ENCODE measurements around the gene CSTF3. TPM values are rescaled to one million over a fixed set of nuclear protein-coding genes. Genes with fewer than 3 reads are reported as not detected.
"Not testable (repeated sequence)": the region's sequence is repeated elsewhere in the genome, so short reads cannot be mapped to it uniquely, and the experiment has no call there.

CSTF3 gene
- polyA plus RNA-seq, 6 donors from 2014 or later, result 13.1 to 20.8 (median 15.4) TPM

- Mint-ChIP-seq H3K9me3 (peaks cover 0 to 3% (median 0%) of the 10 kb centered on the region in 7 donors), H3K27ac (no peak overlapping the region), H3K4me1 (peaks cover 0 to 4% (median 4%) of the 10 kb centered on the region in 3 donors), H3K36me3 (no peaks in the 10 kb centered on the region), H3K4me3 (no peak overlapping the region), H3K27me3 (no peaks in the 10 kb centered on the region)
- no peak for DNase-seq
- no peak for ATAC-seq (ENCODE audit: low read depth in 2 of 2)
Measured at GRCh38 chr11:33178443-33179180, 17.3 kb upstream of the CSTF3 start.

GRCh38 chr11:33177676-33178336 is 16.5 kb upstream of the CSTF3 start:
- Mint-ChIP-seq H3K9me3 (peaks cover 0 to 3% (median 0%) of the 10 kb centered on the region in 7 donors), H3K4me3 (no peak overlapping the region), H3K27ac (no peak overlapping the region), H3K27me3 (no peaks in the 10 kb centered on the region), H3K4me1 (peaks cover 0 to 4% (median 4%) of the 10 kb centered on the region in 3 donors), H3K36me3 (no peaks in the 10 kb centered on the region)
- no peak for DNase-seq
- no peak for ATAC-seq (ENCODE audit: low read depth in 2 of 2)

DNA sequence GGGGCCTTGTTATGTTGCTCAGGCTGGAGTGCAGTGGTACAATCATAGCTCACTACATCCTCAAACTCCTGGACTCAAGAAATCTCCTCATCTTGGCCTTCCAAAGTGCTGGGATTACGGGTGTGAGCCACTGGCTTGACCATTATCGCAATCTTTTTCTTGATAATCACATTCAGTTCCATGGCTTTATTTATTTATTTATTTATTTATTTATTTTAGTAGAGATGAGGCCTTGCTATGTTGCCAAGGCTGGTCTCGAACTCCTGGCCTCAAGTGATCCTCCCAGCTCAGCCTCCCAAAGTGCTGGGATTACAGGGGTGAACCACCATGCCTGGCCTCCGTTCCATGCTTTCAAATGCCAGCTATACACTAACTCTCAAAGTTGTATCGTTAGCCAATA is 15.5 kb upstream of the CSTF3 start:
- not testable (repeated sequence) for H3K4me1 Mint-ChIP-seq; DNase-seq; H3K27me3 Mint-ChIP-seq; H3K9me3 Mint-ChIP-seq; ATAC-seq (ENCODE audit: low read depth in 2 of 2); H3K36me3 Mint-ChIP-seq; H3K4me3 Mint-ChIP-seq; H3K27ac Mint-ChIP-seq

DNA sequence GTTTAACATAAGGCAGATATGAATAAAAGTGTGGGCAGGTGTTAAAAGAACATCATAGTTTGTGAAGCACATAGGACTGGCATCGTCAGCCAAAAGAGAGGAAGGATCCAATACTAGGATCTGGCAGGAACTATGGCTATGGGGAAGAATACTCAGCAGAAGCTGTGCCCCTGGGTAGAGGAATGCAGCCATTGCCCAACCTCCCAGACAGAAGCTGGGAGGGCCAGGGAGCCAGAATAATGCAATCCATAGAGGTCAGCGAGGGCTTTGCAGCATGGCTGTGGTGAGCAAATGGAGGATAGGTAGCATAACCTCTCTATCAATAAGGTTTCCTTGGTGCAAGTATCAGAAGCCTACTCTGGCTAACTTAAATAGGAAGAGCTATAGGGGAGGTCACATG is 11.7 kb upstream of the CSTF3 start:
- Mint-ChIP-seq H3K9me3 (peaks cover 0 to 1% (median 0%) of the 10 kb centered on the region in 7 donors), H3K4me3 (no peak overlapping the region), H3K27ac (peak overlapping the region in 1 of 6 donors; percentile 34), H3K4me1 (no peaks in the 10 kb centered on the region), H3K36me3 (no peaks in the 10 kb centered on the region), H3K27me3 (no peaks in the 10 kb centered on the region)
- DNase-seq (no peak), ATAC-seq (ENCODE audit: low read depth in 2 of 2) (no peak)

- ATAC-seq (ENCODE audit: low read depth in 2 of 2) (no peak), DNase-seq (no peak)
- H3K36me3 Mint-ChIP-seq, result no peaks in the 10 kb centered on the region
- H3K4me1 Mint-ChIP-seq, result no peaks in the 10 kb centered on the region
- no peak overlapping the region for H3K27ac Mint-ChIP-seq
- H3K9me3 Mint-ChIP-seq, result peaks cover 0 to 1% (median 0%) of the 10 kb centered on the region in 7 donors
- H3K27me3 Mint-ChIP-seq, result no peaks in the 10 kb centered on the region
- no peak overlapping the region for H3K4me3 Mint-ChIP-seq
Measured at GRCh38 chr11:33172345-33172744, 11.1 kb upstream of the CSTF3 start.

DNA sequence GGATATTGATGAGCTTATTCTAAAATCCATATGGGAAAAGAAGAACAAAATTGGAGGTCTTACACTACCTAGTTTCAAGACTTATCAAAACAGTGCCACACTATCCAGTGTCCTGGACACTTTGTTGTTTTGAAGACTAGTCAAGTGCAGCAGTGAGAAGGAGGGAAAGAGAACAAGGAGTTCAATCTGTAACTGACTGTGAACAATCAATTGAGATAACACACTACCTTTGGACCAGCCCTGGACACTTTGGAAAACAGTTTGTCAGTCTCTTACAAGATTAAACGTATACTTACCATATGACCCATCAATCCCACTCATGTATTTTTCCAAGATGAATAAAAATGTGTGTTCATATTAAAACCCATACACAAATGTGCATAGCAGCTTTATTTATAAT is 10.0 kb upstream of the CSTF3 start:
- no peaks in the 10 kb centered on the region for H3K36me3 Mint-ChIP-seq
- H3K27me3 Mint-ChIP-seq, result no peaks in the 10 kb centered on the region
- H3K4me1 Mint-ChIP-seq, result no peaks in the 10 kb centered on the region
- H3K27ac Mint-ChIP-seq, result no peak overlapping the region
- DNase-seq (no peak), ATAC-seq (ENCODE audit: low read depth in 2 of 2) (no peak)
- H3K9me3 Mint-ChIP-seq, result peaks cover 0 to 1% (median 0%) of the 10 kb centered on the region in 7 donors
- H3K4me3 Mint-ChIP-seq, result no peak overlapping the region

DNA sequence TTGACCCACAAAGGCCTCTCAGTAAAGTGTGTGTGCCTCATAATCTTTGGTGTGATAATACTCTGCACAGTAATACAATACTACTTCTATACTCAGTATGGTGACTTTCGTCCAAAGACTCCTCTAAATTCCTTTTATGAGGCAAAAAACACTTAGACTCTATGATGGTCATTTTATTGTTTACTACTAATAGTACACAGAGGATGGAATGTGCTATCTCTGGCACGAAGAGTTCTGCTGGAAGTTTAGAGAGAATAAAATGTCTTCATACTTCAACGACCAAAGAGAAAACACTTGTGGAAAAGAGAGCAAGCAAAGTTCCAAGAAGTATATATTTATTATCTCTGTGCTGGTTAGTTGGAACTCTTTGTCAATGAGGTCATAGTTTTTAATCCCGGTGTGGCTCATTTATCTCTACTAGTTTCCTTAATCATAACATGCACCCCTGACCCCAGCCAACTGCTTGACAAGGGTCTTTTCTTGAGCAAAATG is 7.5 kb upstream of the CSTF3 start:
- no peak for DNase-seq
- H3K9me3 Mint-ChIP-seq, result no peaks in the 10 kb centered on the region
- H3K27me3 Mint-ChIP-seq, result no peaks in the 10 kb centered on the region
- ATAC-seq (ENCODE audit: low read depth in 2 of 2), result no peak
- no peak overlapping the region for H3K27ac Mint-ChIP-seq
- no peak overlapping the region for H3K4me3 Mint-ChIP-seq
- no peaks in the 10 kb centered on the region for H3K36me3 Mint-ChIP-seq
- no peaks in the 10 kb centered on the region for H3K4me1 Mint-ChIP-seq

DNA sequence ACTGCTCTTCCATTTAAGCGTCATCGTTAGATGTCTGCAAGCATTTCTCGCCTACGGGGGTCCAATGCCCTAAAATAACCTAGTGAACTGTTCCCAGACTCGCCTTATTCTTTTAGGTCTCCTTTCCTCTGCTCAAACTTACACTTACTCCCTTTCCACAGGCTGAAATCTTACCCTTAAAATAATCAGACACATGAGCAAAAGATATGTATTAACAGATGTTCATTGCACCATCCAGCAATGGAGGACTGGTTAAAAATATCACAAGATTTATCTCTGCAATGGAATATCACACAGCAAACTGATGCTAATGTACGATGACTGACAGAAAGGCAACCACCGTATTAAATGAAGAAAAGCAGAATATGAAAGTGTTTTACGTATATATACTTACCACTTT is 1.6 kb upstream of the CSTF3 start:
- Mint-ChIP-seq H3K27me3 (no peaks in the 10 kb centered on the region), H3K4me3 (peak overlapping the region; percentile 16 to 100 (median 48)), H3K9me3 (no peaks in the 10 kb centered on the region), H3K36me3 (no peaks in the 10 kb centered on the region), H3K4me1 (peaks cover 32 to 40% (median 37%) of the 10 kb centered on the region in 3 donors), H3K27ac (peak overlapping the region in 1 of 6 donors; percentile 36)
- no peak for ATAC-seq (ENCODE audit: low read depth in 2 of 2)
- DNase-seq, result no peak

- H3K36me3 Mint-ChIP-seq, result no peaks in the 10 kb centered on the region
Measured at GRCh38 chr11:33160587-33160986, 693 bp downstream of the CSTF3 start.

DNA sequence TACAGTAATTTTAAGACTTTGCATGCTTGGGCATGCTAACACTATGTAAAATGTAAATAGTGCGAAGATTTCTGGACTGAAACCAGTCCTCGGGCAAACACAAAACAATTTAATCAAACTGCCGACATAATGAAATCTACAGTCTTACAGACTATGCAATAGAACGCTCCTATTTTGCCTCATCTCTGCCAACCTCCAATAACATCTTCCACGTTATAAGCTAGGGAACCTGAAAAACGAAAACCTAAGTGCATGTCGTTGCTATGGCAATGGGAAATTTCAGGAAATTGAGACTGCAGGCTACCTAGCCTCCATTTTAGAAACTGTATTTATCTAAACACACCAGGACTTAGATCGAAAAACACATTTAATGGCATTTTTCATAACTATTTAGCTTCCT is 1.1 kb downstream of the CSTF3 start:
- H3K27ac Mint-ChIP-seq, result peak overlapping the region in 4 of 6 donors; percentile 96 to 100 (median 99)
- no peaks in the 10 kb centered on the region for H3K27me3 Mint-ChIP-seq
- no peak for DNase-seq
- no peak for ATAC-seq (ENCODE audit: low read depth in 2 of 2)
- H3K4me1 Mint-ChIP-seq, result peaks cover 46 to 62% (median 55%) of the 10 kb centered on the region in 3 donors
- no peaks in the 10 kb centered on the region for H3K9me3 Mint-ChIP-seq
- H3K36me3 Mint-ChIP-seq, result no peaks in the 10 kb centered on the region
- H3K4me3 Mint-ChIP-seq, result peak overlapping the region; percentile 97 to 100 (median 100)

More at GRCh38 chr11:33160587-33160986, 693 bp downstream of the CSTF3 start:
- no peaks in the 10 kb centered on the region for H3K27me3 Mint-ChIP-seq
- no peaks in the 10 kb centered on the region for H3K9me3 Mint-ChIP-seq
- no peak for DNase-seq
- ATAC-seq (ENCODE audit: low read depth in 2 of 2), result no peak
- H3K27ac Mint-ChIP-seq, result peak overlapping the region in 5 of 6 donors; percentile 95 to 100 (median 98)
- H3K4me3 Mint-ChIP-seq, result peak overlapping the region; percentile 97 to 100 (median 100)
- peaks cover 44 to 59% (median 52%) of the 10 kb centered on the region in 3 donors for H3K4me1 Mint-ChIP-seq

- H3K9me3 Mint-ChIP-seq; H3K27me3 Mint-ChIP-seq; ATAC-seq (ENCODE audit: low read depth in 2 of 2); H3K36me3 Mint-ChIP-seq; DNase-seq: not testable (repeated sequence)
- Mint-ChIP-seq H3K4me1 (peaks cover 50 to 66% (median 61%) of the 10 kb centered on the region in 3 donors), H3K4me3 (peak overlapping the region; percentile 35 to 100 (median 97)), H3K27ac (peak overlapping the region in 2 of 6 donors; percentile 59 to 78)
Measured at GRCh38 chr11:33159378-33159867, 1.9 kb downstream of the CSTF3 start.

GRCh38 chr11:33158596-33159275 is 2.5 kb downstream of the CSTF3 start:
- Mint-ChIP-seq H3K27me3 (no peaks in the 10 kb centered on the region), H3K4me1 (peaks cover 50 to 67% (median 61%) of the 10 kb centered on the region in 3 donors), H3K36me3 (no peaks in the 10 kb centered on the region), H3K9me3 (no peaks in the 10 kb centered on the region), H3K27ac (peak overlapping the region in 5 of 6 donors; percentile 6 to 78 (median 59)), H3K4me3 (peak overlapping the region; percentile 35 to 100 (median 71))
- DNase-seq (no peak), ATAC-seq (ENCODE audit: low read depth in 2 of 2) (no peak)
